Measurements from ENCODE around the gene DDX41. TPM values are rescaled to one million over a fixed set of nuclear protein-coding genes. Genes with fewer than 3 reads are reported as not detected.

The DDX41 gene
- total RNA-seq, 2 experiments from 2014 or later = 169 to 224 TPM

DNA sequence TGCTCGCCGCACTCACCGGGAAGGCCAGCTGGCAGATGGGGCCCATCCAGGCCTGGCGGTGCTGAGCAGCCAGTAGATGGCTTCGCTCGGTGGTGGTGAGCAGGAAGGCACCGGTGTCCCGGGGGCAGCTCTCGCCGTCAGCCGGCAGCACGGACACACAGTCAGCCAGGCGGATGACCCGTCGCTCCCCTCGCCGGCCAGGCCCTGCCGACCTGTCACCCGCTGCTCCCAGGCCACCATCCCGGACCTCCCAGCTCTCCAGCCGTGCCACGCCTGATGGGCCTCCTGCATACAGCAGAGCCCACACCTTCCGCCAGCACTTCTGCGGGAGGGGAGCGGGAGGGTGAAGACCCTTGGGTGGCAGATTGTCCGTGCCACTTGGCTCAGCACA lies 8.5 kb downstream of the DDX41 start:
- Histone ChIP-seq H4K20me1 (ENCODE audit: insufficient read depth, low read length) (no peaks in the 10 kb centered on the region), H3K4me2 (ENCODE audit: low read length) (peak overlapping the region; percentile 100), H3K79me2 (ENCODE audit: insufficient read depth, low read depth, low read length) (peaks cover 35% of the 10 kb centered on the region), H3K27ac (ENCODE audit: low read depth, low read length, poor library complexity, severe bottlenecking) (peak overlapping the region; percentile 95), H3K4me3 (ENCODE audit: low read depth, low read length, poor library complexity, severe bottlenecking) (peak overlapping the region; percentile 77), H2AFZ (ENCODE audit: low read length) (no peak overlapping the region), H3K9me3 (ENCODE audit: low read length) (no peaks in the 10 kb centered on the region), H3K36me3 (ENCODE audit: insufficient read depth, low read length) (peaks cover 91% of the 10 kb centered on the region), H3K9me2 (ENCODE audit: insufficient read depth, low read length) (no peaks in the 10 kb centered on the region), H3K4me1 (ENCODE audit: insufficient read depth, low read length, poor library complexity, severe bottlenecking) (peaks cover 73% of the 10 kb centered on the region)
- TF ChIP-seq, protein P1, sequence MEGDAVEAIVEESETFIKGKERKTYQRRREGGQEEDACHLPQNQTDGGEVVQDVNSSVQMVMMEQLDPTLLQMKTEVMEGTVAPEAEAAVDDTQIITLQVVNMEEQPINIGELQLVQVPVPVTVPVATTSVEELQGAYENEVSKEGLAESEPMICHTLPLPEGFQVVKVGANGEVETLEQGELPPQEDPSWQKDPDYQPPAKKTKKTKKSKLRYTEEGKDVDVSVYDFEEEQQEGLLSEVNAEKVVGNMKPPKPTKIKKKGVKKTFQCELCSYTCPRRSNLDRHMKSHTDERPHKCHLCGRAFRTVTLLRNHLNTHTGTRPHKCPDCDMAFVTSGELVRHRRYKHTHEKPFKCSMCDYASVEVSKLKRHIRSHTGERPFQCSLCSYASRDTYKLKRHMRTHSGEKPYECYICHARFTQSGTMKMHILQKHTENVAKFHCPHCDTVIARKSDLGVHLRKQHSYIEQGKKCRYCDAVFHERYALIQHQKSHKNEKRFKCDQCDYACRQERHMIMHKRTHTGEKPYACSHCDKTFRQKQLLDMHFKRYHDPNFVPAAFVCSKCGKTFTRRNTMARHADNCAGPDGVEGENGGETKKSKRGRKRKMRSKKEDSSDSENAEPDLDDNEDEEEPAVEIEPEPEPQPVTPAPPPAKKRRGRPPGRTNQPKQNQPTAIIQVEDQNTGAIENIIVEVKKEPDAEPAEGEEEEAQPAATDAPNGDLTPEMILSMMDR (conservative IDR thresholded peaks at IDR 0.05; ENCODE audit: low read length) = no peak
- no peak for TF ChIP-seq EZH2phosphoT487 (IDR thresholded peaks at IDR 0.05; ENCODE audit: borderline replicate concordance, low read depth, low read length)
- ChIA-PET POLR2A (interaction anchor here (0.9 to 4.3 kb wide), 10 partner anchors 8 to 198 kb away, joined by 3 to 24 read pairs (median 4); partner anchors contain the start of genes DDX41, PDLIM7 and RGS14), CTCF (ENCODE audit: unreplicated experiment) (interaction anchor here (0.6 to 1.9 kb wide), 7 partner anchors 8 to 98 kb away, joined by 3 to 5 read pairs (median 3); partner anchors contain the start of genes DDX41 and PDLIM7)
- peak; percentile 50 for DNase-seq (ENCODE audit: low spot score)
- intact Hi-C loops (cut with micrococcal nuclease; ENCODE audit: unreplicated experiment) = loop anchor here (1.0 to 10.0 kb wide), 5 partner anchors 47 to 607 kb away; partner anchors contain the start of genes FAM193B, GRK6, MXD3 and N4BP3
- no TSS peak for BruUV-seq (replicated peaks)

DNA sequence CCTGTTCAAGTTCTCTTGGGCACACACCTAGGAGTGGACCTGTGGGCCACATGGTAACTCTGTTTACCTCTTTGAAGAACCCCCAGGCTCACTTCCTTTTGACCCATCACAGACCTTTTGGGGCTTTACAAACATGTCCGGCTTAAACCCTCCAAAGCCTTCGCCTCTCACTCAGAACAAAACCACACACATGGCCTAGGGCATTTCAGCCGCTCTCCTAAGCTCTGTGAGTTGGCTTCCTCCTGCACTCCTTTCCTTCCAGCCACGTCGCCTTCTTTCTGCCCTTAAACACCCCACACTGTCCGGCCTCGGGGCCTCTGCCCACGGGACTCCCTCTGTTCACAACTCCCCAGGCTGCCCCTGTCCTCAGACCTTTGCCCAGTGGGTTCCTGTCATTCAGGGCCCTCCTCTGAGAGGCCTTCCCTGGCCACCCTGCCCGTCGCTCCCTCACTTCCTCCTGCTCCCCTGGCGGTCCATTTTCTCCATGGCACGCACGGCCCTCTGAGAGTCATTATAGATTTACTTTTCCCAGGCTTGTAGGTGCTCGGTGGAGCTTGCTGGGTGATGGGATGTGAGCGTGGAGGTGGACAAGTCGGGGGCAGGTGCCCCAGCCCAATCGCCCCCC lies 9.1 kb downstream of the DDX41 start:
- Histone ChIP-seq H4K20me1 (ENCODE audit: insufficient read depth, low read length) (no peaks in the 10 kb centered on the region), H3K36me3 (ENCODE audit: insufficient read depth, low read length) (peaks cover 91% of the 10 kb centered on the region), H3K9me3 (ENCODE audit: low read length) (no peaks in the 10 kb centered on the region), H3K9me2 (ENCODE audit: insufficient read depth, low read length) (no peaks in the 10 kb centered on the region), H3K4me3 (ENCODE audit: low read depth, low read length, poor library complexity, severe bottlenecking) (peak overlapping the region; percentile 77), H3K79me2 (ENCODE audit: insufficient read depth, low read depth, low read length) (peaks cover 35% of the 10 kb centered on the region), H3K27ac (ENCODE audit: low read depth, low read length, poor library complexity, severe bottlenecking) (peak overlapping the region; percentile 95), H3K4me2 (ENCODE audit: low read length) (peak overlapping the region; percentile 100), H2AFZ (ENCODE audit: low read length) (no peak overlapping the region), H3K4me1 (ENCODE audit: insufficient read depth, low read length, poor library complexity, severe bottlenecking) (peaks cover 78% of the 10 kb centered on the region)
- TF ChIP-seq EZH2phosphoT487 (IDR thresholded peaks at IDR 0.05; ENCODE audit: borderline replicate concordance, low read depth, low read length) = no peak
- TF ChIP-seq, protein P1 (conservative IDR thresholded peaks at IDR 0.05; ENCODE audit: low read length) = peak; percentile 36; the same call in 1 of the 2 replicates
- DNase-seq (ENCODE audit: low spot score) = peak; percentile 41
- no TSS peak for BruUV-seq (replicated peaks)
- POLR2A ChIA-PET = interaction anchor here (1.2 to 4.3 kb wide), 7 partner anchors 8 to 150 kb away, joined by 3 to 24 read pairs (median 4); partner anchors contain the start of genes DDX41, PDLIM7 and RGS14
- intact Hi-C loops (cut with micrococcal nuclease; ENCODE audit: unreplicated experiment) = loop anchor here (1.0 to 10.0 kb wide), 5 partner anchors 47 to 607 kb away; partner anchors contain the start of genes FAM193B, GRK6, MXD3 and N4BP3
- CTCF ChIA-PET (ENCODE audit: unreplicated experiment) = interaction anchor here (0.8 to 1.4 kb wide), 3 partner anchors 9 to 98 kb away, joined by 3 read pairs; partner anchors contain the start of genes DDX41 and PDLIM7
